ENCODE data around the gene SSU72.
"Not testable (repeated sequence)": the region's sequence is repeated elsewhere in the genome, so short reads cannot be mapped to it uniquely, and the experiment has no call there.

SSU72 gene

GRCh38 chr1:1558591-1558990 lies 16.1 kb downstream of the SSU72 start:
- no peak for DNase-seq

GRCh38 chr1:1557688-1558087 lies 17.0 kb downstream of the SSU72 start:
- DNase-seq = not testable (repeated sequence)

- not testable (repeated sequence) for DNase-seq
These were observed 17.7 kb downstream of the SSU72 start for GRCh38 chr1:1556961-1557360.

GRCh38 chr1:1556505-1556904 lies 18.2 kb downstream of the SSU72 start:
- no peak for DNase-seq

GRCh38 chr1:1554926-1555915 lies 19.4 kb downstream of the SSU72 start:
- peak; percentile 74 for DNase-seq

- no peak for DNase-seq
These were observed 20.1 kb downstream of the SSU72 start for GRCh38 chr1:1554550-1554925.

GRCh38 chr1:1553821-1554494 lies 20.7 kb downstream of the SSU72 start:
- DNase-seq = no peak

- no peak for DNase-seq
These were observed 22.4 kb downstream of the SSU72 start for GRCh38 chr1:1552263-1552639.

GRCh38 chr1:1551524-1552262 lies 23.0 kb downstream of the SSU72 start:
- no peak for DNase-seq

GRCh38 chr1:1550591-1551432 lies 23.9 kb downstream of the SSU72 start:
- peak; percentile 79 for DNase-seq

GRCh38 chr1:1550087-1550486 lies 24.6 kb downstream of the SSU72 start:
- DNase-seq = no peak

GRCh38 chr1:1548591-1548990 lies 26.1 kb downstream of the SSU72 start:
- no peak for DNase-seq

GRCh38 chr1:1547476-1547875 lies 27.2 kb downstream of the SSU72 start:
- no peak for DNase-seq

- no peak for DNase-seq
These were observed 27.7 kb downstream of the SSU72 start for GRCh38 chr1:1547011-1547410.

- no peak for DNase-seq
These were observed 28.5 kb downstream of the SSU72 start for GRCh38 chr1:1545946-1546737.

GRCh38 chr1:1544544-1544943 lies 30.1 kb downstream of the SSU72 start:
- no peak for DNase-seq

GRCh38 chr1:1543706-1544099 lies 31.0 kb downstream of the SSU72 start:
- no peak for DNase-seq

GRCh38 chr1:1542766-1543705 lies 31.6 kb downstream of the SSU72 start:
- no peak for DNase-seq

- no peak for DNase-seq
These were observed 32.5 kb downstream of the SSU72 start for GRCh38 chr1:1541956-1542765.
